Panc1 (cell line): ENCODE data around the gene GDPD1. TPM values are rescaled to one million over a fixed set of nuclear protein-coding genes. Genes with fewer than 3 reads are reported as not detected.

Experiments used
- ATAC-seq: fragments of 200-7000 bp; cut with Tn5 transposase; 2 replicates; pipeline ENCODE4 v1.9.1; 2020; ENCODE audit warnings: mild to moderate bottlenecking, moderate library complexity
- BruUV-seq: library from RNA; stranded (reverse); fragments of 400-500 nt; replicated peaks from 2 replicates; lab custom pipeline; 2021; lab: Mats Ljungman, UMichigan
- CTCF ChIA-PET: fragments of 300-600 bp; sonication (Branson Sonifier 250); formaldehyde crosslinking; loops from one replicate; lab custom pipeline; 2022; ENCODE audit warnings: antibody characterized with exemption; lab: Charles Lee
- POLR2A ChIA-PET: fragments of 300-600 bp; sonication (Branson Sonifier 250); formaldehyde crosslinking; loops from one replicate; lab custom pipeline; 2022; ENCODE audit warnings: antibody characterized with exemption; lab: Charles Lee
- DNase-seq: peaks from one replicate; pipeline ENCODE4 v3.0.0-alpha.2; 2010; ENCODE audit warnings: low read depth, low spot score
- H3K27ac ChIP-seq: 2 replicates; pipeline ENCODE4 v1.5.1; 2011; ENCODE audit warnings: mild to moderate bottlenecking, low read length, inconsistent platforms
- H3K27me3 ChIP-seq: fragments of 200-500 bp; sonication (Bioruptor generic); 2 replicates; pipeline ENCODE4 v1.6.0; 2014; ENCODE audit warnings: low read length, inconsistent platforms; ENCODE audit not compliant: control insufficient read depth, insufficient read depth
- H3K36me3 ChIP-seq: fragments of 200-500 bp; sonication (Bioruptor generic); 2 replicates; pipeline ENCODE4 v1.5.1; 2014; ENCODE audit warnings: inconsistent platforms, mild to moderate bottlenecking, low read length, moderate library complexity; ENCODE audit not compliant: control insufficient read depth, insufficient read depth
- H3K4me1 ChIP-seq: 2 replicates; pipeline ENCODE4 v1.5.1; 2011; ENCODE audit warnings: inconsistent platforms, mild to moderate bottlenecking, low read length, moderate library complexity; ENCODE audit not compliant: control insufficient read depth, insufficient read depth
- H3K4me3 ChIP-seq, 2 experiments: 2 replicates each; pipeline ENCODE4 v1.5.1; 2011 to 2012; ENCODE audit warnings: low read depth in 2 of 2, low read length in 2 of 2, mild to moderate bottlenecking in 2 of 2, inconsistent platforms in 1 of 2, moderate library complexity in 1 of 2
- H3K9me3 ChIP-seq: fragments of 200-500 bp; sonication (Bioruptor generic); 2 replicates; pipeline ENCODE4 v1.5.1; 2014; ENCODE audit warnings: low read depth, mild to moderate bottlenecking, inconsistent platforms, low read length, moderate library complexity; ENCODE audit not compliant: control insufficient read depth, insufficient read depth
- CTCF ChIP-seq: fragments of 450-650 bp; IDR thresholded peaks from 2 replicates; pipeline ENCODE4 v1.5.1; 2017; ENCODE audit warnings: mild to moderate bottlenecking
- POLR2AphosphoS5 ChIP-seq: IDR thresholded peaks from 2 replicates; pipeline ENCODE4 v1.6.1; 2012; ENCODE audit warnings: mild to moderate bottlenecking, low read depth, low read length, moderate library complexity
- SIN3A ChIP-seq: IDR thresholded peaks from 2 replicates; pipeline ENCODE4 v1.6.1; 2012; ENCODE audit warnings: low read depth, mild to moderate bottlenecking, low read length, moderate library complexity, borderline replicate concordance; ENCODE audit not compliant: insufficient read depth
- TCF7L2 ChIP-seq: IDR thresholded peaks from 2 replicates; pipeline ENCODE4 v1.6.1; 2011; ENCODE audit warnings: mild to moderate bottlenecking, low read depth, low read length, inconsistent platforms
- in situ Hi-C: cut with HindIII; loops from 2 replicates; pipeline ENCODE4 v1.10.0; 2016; ENCODE audit warnings: low sequenced_read_pairs, low pct_unique_long_range_greater_than_20kb
- intact Hi-C: fragments of 100-400 bp; cut with micrococcal nuclease; formaldehyde crosslinking; loops from one replicate; pipeline ENCODE4 v1.10.0; 2022; ENCODE audit not compliant: unreplicated experiment
- total RNA-seq: library from RNA; stranded (reverse); gene quantifications from one replicate; pipeline ENCODE4 v1.2.1, GENCODE V29; 2021; ENCODE audit not compliant: unreplicated experiment
- TF ChIP-seq, protein P1 (sequence below), 2 experiments: IDR thresholded peaks; 2 replicates each; pipeline ENCODE4 v1.6.1; 2011 to 2012; ENCODE audit warnings: low read depth in 2 of 2, control low read depth in 1 of 2, low read length in 1 of 2, mild to moderate bottlenecking in 1 of 2, moderate library complexity in 1 of 2; ENCODE audit not compliant: insufficient read depth in 1 of 2

The GDPD1 gene
- total RNA-seq, 1 experiment from 2014 or later: 0.26 TPM

- no peaks in the 10 kb centered on the region for H3K9me3 ChIP-seq
- intact Hi-C loops (no loop called here), in situ Hi-C loops (no loop called here)
- ATAC-seq: no peak
- DNase-seq: no peak
- ChIA-PET CTCF (interaction anchor here (0.5 kb wide), 1 partner anchor 1762 kb away, joined by 9 read pairs; no protein-coding TSS in a partner anchor), POLR2A (interaction anchor here (0.6 kb wide), 1 partner anchor 63 kb away, joined by 4 read pairs; no protein-coding TSS in a partner anchor)
- TF ChIP-seq CTCF (no peak), TCF7L2 (no peak), POLR2AphosphoS5 (no peak), SIN3A (no peak)
- TF ChIP-seq, protein P1, sequence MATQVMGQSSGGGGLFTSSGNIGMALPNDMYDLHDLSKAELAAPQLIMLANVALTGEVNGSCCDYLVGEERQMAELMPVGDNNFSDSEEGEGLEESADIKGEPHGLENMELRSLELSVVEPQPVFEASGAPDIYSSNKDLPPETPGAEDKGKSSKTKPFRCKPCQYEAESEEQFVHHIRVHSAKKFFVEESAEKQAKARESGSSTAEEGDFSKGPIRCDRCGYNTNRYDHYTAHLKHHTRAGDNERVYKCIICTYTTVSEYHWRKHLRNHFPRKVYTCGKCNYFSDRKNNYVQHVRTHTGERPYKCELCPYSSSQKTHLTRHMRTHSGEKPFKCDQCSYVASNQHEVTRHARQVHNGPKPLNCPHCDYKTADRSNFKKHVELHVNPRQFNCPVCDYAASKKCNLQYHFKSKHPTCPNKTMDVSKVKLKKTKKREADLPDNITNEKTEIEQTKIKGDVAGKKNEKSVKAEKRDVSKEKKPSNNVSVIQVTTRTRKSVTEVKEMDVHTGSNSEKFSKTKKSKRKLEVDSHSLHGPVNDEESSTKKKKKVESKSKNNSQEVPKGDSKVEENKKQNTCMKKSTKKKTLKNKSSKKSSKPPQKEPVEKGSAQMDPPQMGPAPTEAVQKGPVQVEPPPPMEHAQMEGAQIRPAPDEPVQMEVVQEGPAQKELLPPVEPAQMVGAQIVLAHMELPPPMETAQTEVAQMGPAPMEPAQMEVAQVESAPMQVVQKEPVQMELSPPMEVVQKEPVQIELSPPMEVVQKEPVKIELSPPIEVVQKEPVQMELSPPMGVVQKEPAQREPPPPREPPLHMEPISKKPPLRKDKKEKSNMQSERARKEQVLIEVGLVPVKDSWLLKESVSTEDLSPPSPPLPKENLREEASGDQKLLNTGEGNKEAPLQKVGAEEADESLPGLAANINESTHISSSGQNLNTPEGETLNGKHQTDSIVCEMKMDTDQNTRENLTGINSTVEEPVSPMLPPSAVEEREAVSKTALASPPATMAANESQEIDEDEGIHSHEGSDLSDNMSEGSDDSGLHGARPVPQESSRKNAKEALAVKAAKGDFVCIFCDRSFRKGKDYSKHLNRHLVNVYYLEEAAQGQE (IDR thresholded peaks at IDR 0.05; ENCODE audit: insufficient read depth in 1 of 2, low read depth in 2 of 2, low read length in 1 of 2): no peak
- no TSS peak for BruUV-seq
- H3K27me3 ChIP-seq: no peaks in the 10 kb centered on the region
- H3K36me3 ChIP-seq: no peaks in the 10 kb centered on the region
- H3K4me3 ChIP-seq: no peak overlapping the region
- H3K4me1 ChIP-seq: no peaks in the 10 kb centered on the region
- H3K27ac ChIP-seq: no peak overlapping the region
Measured at GRCh38 chr17:59278406-59278805, 58.1 kb downstream of the GDPD1 start.

DNA sequence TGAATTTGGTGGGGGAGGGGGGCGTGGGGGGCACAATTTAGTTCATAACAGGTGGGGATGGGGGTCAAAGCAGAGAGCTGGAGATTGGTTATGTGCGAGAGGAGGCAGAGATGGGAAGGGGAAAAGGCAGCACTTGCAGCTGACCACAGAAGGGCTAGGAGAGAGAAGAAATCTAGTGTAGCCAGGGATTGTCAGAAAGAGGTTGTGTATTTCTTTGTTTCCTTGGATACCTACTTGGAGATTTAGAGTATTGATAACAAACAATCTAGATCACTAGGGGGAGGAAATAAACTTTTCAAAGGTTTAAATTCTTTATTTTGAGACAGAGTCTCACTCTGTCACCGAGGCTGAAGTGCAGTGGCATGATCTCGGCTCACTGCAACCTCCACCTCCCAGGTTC, 64.0 kb downstream of the GDPD1 start:
- Histone ChIP-seq H3K4me1 (no peaks in the 10 kb centered on the region), H3K36me3 (no peaks in the 10 kb centered on the region), H3K9me3 (no peaks in the 10 kb centered on the region), H3K4me3 (no peak overlapping the region), H3K27me3 (no peaks in the 10 kb centered on the region), H3K27ac (no peak overlapping the region)
- BruUV-seq: no TSS peak
- DNase-seq (no peak), ATAC-seq (no peak)
- in situ Hi-C loops (no loop called here), intact Hi-C loops (no loop called here)
- POLR2A ChIA-PET: no interaction called here
- CTCF ChIA-PET: no interaction called here
- TF ChIP-seq POLR2AphosphoS5 (no peak), SIN3A (no peak), CTCF (no peak), TCF7L2 (no peak)
- TF ChIP-seq, protein P1 (IDR thresholded peaks at IDR 0.05; ENCODE audit: insufficient read depth in 1 of 2, low read depth in 2 of 2, low read length in 1 of 2): no peak
